GM23338 (cell line): ENCODE results near the gene RYR3.

Experiments used
- CREB1 ChIP-seq: fragments of 250-450 bp; sonication (Bioruptor Pico); IDR thresholded peaks from 2 replicates; pipeline ENCODE4 v1.5.0; 2020; ENCODE audit warnings: low read depth, mild to moderate bottlenecking, moderate library complexity
- EZH2 ChIP-seq: fragments of 200-600 bp; sonication (generic); IDR thresholded peaks from one replicate; pipeline ENCODE4 v1.8.0; 2017; ENCODE audit warnings: antibody characterized with exemption, mild to moderate bottlenecking, low read depth; ENCODE audit not compliant: unreplicated experiment
- EZH2phosphoT487 ChIP-seq: fragments of 200-600 bp; sonication (generic); IDR thresholded peaks from one replicate; pipeline ENCODE4 v1.8.1; 2018; ENCODE audit warnings: antibody characterized with exemption; ENCODE audit not compliant: unreplicated experiment
- JUNB ChIP-seq: IDR thresholded peaks from one replicate; pipeline ENCODE4 v1.6.1; 2016; ENCODE audit warnings: antibody characterized with exemption; ENCODE audit not compliant: unreplicated experiment
- NANOG ChIP-seq: IDR thresholded peaks from 2 replicates; pipeline ENCODE4 v1.6.1; 2016; ENCODE audit warnings: antibody characterized with exemption, borderline replicate concordance
- POLR2AphosphoS5 ChIP-seq: IDR thresholded peaks from 2 replicates; pipeline ENCODE4 v1.6.1; 2016; ENCODE audit warnings: antibody characterized with exemption, low read depth
- STAT1 ChIP-seq: IDR thresholded peaks from one replicate; pipeline ENCODE4 v1.6.1; 2016; ENCODE audit warnings: antibody characterized with exemption; ENCODE audit not compliant: unreplicated experiment
- ZNF462 ChIP-seq: fragments of 250-450 bp; sonication (Bioruptor Pico); IDR thresholded peaks from 2 replicates; pipeline ENCODE4 v1.5.0; 2020; ENCODE audit warnings: mild to moderate bottlenecking, moderate library complexity
- TF ChIP-seq, protein P1 (sequence below): IDR thresholded peaks from one replicate; pipeline ENCODE4 v1.6.1; 2018; ENCODE audit warnings: antibody characterized with exemption; ENCODE audit not compliant: unreplicated experiment
- TF ChIP-seq, protein P2 (sequence below), 2 experiments: fragments of 200-600 bp in 1 of 2; sonication (generic) in 1 of 2; conservative IDR thresholded peaks; 2 replicates each; pipeline versions ENCODE4 v1.5.1 to v1.6.1; 2016 to 2017; ENCODE audit warnings: antibody characterized with exemption in 2 of 2, low read depth in 2 of 2, mild to moderate bottlenecking in 2 of 2, moderate library complexity in 1 of 2
- TF ChIP-seq, protein P3 (sequence below): IDR thresholded peaks from 2 replicates; pipeline ENCODE4 v1.6.1; 2016; ENCODE audit warnings: antibody characterized with exemption

DNA sequence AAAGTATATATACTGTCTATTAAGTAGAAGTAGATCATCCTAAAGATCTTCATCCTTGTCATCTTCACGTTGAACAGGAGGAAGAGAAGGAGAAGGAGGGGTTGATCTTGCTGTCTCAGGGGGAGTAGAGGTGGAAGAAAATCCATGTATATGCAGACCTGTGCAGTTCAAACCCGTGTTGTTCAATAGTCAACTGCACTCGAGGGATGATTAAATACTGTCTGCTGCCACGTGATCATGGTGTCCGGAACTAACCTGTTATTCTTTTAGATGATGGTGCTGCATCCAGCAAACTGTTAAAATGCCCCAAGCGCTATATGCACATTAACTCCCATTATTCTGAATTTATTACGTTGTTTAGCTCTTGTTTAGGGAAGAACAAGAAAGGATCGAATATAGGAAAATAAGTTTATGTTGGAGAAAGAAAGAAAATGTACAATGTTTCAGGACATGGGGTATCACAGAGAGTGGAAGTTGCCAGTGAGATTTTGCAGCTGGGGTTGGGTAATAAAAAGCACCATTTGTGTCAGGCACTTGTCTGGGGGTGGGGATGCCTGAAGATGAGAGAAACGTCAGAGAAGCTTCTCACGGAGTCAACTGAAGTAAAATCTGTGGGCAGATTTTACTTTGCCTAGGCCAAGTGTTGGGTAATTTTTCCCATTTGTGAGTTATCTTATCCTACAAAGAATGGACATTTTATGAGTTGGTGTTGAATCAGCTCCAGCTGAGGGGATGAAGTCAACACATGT, 229.2 kb downstream of the RYR3 start:
- TF ChIP-seq, protein P1, sequence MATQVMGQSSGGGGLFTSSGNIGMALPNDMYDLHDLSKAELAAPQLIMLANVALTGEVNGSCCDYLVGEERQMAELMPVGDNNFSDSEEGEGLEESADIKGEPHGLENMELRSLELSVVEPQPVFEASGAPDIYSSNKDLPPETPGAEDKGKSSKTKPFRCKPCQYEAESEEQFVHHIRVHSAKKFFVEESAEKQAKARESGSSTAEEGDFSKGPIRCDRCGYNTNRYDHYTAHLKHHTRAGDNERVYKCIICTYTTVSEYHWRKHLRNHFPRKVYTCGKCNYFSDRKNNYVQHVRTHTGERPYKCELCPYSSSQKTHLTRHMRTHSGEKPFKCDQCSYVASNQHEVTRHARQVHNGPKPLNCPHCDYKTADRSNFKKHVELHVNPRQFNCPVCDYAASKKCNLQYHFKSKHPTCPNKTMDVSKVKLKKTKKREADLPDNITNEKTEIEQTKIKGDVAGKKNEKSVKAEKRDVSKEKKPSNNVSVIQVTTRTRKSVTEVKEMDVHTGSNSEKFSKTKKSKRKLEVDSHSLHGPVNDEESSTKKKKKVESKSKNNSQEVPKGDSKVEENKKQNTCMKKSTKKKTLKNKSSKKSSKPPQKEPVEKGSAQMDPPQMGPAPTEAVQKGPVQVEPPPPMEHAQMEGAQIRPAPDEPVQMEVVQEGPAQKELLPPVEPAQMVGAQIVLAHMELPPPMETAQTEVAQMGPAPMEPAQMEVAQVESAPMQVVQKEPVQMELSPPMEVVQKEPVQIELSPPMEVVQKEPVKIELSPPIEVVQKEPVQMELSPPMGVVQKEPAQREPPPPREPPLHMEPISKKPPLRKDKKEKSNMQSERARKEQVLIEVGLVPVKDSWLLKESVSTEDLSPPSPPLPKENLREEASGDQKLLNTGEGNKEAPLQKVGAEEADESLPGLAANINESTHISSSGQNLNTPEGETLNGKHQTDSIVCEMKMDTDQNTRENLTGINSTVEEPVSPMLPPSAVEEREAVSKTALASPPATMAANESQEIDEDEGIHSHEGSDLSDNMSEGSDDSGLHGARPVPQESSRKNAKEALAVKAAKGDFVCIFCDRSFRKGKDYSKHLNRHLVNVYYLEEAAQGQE, result no peak
- TF ChIP-seq, protein P2, sequence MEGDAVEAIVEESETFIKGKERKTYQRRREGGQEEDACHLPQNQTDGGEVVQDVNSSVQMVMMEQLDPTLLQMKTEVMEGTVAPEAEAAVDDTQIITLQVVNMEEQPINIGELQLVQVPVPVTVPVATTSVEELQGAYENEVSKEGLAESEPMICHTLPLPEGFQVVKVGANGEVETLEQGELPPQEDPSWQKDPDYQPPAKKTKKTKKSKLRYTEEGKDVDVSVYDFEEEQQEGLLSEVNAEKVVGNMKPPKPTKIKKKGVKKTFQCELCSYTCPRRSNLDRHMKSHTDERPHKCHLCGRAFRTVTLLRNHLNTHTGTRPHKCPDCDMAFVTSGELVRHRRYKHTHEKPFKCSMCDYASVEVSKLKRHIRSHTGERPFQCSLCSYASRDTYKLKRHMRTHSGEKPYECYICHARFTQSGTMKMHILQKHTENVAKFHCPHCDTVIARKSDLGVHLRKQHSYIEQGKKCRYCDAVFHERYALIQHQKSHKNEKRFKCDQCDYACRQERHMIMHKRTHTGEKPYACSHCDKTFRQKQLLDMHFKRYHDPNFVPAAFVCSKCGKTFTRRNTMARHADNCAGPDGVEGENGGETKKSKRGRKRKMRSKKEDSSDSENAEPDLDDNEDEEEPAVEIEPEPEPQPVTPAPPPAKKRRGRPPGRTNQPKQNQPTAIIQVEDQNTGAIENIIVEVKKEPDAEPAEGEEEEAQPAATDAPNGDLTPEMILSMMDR (conservative IDR thresholded peaks at IDR 0.05; ENCODE audit: low read depth in 2 of 2), result no peak
- TF ChIP-seq CREB1 (CRISPR knock-in tag) (no peak), EZH2phosphoT487 (no peak), ZNF462 (CRISPR knock-in tag) (no peak), POLR2AphosphoS5 (no peak), EZH2 (no peak), JUNB (no peak), STAT1 (no peak), NANOG (no peak)
- TF ChIP-seq, protein P3, sequence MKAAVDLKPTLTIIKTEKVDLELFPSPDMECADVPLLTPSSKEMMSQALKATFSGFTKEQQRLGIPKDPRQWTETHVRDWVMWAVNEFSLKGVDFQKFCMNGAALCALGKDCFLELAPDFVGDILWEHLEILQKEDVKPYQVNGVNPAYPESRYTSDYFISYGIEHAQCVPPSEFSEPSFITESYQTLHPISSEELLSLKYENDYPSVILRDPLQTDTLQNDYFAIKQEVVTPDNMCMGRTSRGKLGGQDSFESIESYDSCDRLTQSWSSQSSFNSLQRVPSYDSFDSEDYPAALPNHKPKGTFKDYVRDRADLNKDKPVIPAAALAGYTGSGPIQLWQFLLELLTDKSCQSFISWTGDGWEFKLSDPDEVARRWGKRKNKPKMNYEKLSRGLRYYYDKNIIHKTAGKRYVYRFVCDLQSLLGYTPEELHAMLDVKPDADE, result no peak
